Activated CD8-positive, alpha-beta memory T cell treated with anti-CD3 and anti-CD28 coated beads for 1 hour (primary cell): ENCODE results near the gene RAPGEF3.

ENCODE experiments used
- DNase-seq, 2 donors: peaks; one replicate each; pipeline ENCODE4 v3.0.0-alpha.2; 2020; ENCODE audit warnings: low read depth in 1 of 2; ENCODE audit errors: extremely low read depth in 1 of 2

Gene RAPGEF3, protein sequence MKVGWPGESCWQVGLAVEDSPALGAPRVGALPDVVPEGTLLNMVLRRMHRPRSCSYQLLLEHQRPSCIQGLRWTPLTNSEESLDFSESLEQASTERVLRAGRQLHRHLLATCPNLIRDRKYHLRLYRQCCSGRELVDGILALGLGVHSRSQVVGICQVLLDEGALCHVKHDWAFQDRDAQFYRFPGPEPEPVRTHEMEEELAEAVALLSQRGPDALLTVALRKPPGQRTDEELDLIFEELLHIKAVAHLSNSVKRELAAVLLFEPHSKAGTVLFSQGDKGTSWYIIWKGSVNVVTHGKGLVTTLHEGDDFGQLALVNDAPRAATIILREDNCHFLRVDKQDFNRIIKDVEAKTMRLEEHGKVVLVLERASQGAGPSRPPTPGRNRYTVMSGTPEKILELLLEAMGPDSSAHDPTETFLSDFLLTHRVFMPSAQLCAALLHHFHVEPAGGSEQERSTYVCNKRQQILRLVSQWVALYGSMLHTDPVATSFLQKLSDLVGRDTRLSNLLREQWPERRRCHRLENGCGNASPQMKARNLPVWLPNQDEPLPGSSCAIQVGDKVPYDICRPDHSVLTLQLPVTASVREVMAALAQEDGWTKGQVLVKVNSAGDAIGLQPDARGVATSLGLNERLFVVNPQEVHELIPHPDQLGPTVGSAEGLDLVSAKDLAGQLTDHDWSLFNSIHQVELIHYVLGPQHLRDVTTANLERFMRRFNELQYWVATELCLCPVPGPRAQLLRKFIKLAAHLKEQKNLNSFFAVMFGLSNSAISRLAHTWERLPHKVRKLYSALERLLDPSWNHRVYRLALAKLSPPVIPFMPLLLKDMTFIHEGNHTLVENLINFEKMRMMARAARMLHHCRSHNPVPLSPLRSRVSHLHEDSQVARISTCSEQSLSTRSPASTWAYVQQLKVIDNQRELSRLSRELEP

DNA sequence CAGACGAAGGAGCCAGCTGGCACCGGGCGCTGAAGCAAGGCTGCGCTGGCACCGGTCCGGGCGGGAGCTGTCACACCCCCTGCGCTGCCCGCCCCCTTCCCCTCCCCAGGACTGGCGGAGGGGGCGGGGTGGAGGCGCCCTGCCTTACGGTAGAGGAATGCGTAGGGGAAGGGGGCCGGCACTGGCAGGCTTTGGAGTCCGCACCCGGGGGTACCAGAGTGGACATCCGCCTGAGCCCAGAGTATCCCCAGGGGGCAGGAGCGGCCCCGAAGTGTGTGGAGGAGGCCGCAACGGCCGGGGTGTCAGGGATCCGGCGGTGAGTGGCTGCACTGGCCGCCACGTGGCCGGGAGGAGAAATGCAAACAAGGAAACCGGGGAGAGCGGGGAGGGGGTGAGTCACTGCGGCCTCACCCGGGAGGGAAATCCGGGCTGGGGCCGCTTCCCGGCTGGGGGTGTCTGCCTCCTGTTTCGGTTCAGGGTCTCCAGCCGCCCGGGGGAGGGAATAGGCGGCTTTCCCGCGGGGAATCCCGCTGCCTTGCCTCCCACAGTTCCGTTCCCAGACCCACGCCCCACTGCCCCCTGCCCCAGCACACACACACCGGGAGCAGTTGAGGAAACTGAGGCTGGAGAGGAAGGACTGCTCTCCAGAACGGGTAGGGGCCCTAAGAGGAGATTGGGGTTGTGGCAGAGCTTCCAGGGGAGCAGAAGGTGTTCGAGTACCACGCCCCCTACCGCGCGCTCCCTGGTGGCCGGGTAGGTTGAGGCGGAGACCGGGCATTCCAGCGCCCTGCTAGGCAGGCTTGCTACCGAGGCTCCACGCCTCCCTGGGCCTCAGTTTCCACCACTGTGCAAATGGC lies at the start of gene RAPGEF3:
Gene RAPGEF3, minus strand, starts transcription at position 47 of the 857 bp plus-strand sequence. CDS start 324 bp downstream, outside the sequence.
- peak in 1 of 2 donors; percentile 55 for DNase-seq

DNA sequence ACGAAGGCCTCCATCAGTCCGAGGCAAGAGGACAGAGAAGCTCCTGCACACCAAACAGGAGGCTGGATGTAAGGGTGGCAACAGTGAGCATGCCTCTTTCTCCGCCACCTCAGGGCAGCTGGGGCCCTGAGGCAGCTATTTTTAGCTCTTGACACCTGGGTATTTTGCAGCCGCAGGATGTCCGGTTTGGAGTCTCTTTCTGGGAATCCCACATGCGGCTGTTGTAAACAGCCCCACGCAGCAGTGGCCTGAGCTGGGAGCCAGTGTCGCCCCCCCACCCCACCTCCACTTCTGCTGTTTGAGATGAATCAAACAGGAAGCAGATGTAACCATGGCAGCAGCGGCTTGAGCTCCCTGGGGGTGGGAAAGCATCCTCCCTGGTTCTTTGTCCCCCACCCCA lies 49.4 kb upstream of the RAPGEF3 start:
- DNase-seq = peak in 1 of 2 donors; percentile 62

DNA sequence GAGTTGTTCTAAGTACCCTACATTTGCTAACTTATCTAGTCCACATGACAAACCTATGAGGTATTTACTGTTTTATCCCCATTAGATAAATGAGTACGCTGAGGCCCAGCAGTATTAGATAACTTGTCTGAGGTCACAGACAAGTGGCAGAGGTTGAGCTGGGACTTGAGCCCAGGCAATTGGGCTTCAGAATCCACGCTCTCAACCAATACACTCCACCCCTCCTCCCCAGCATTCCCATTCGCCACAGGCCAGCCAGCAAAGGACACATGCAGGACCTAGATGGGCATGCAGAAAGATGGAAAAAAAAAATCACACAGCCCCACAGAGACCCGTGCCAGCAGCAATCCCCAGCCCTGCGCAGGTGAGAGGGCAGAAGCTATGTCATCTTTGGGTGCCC lies 48.7 kb upstream of the RAPGEF3 start:
- no peak for DNase-seq

DNA sequence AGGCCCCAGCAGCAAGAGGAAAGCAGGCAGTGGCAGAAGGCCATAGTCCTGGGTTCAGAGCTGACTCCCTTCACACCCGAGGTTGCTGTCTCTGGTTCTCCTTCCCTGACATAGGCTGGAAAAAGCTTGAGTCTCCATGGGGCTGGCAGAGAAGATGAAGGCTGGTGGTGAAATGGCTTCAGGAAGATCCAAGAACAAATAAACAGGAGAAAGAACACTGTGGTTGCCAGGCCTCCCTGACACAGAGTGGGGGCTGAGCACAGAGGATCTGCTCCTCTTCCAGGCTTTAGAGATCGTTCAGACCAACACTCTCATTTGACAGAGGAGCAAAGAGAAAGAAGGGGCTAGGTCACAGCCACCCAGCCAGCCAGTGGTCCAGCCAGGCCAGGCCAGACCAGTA lies 46.7 kb upstream of the RAPGEF3 start:
- DNase-seq = no peak

DNA sequence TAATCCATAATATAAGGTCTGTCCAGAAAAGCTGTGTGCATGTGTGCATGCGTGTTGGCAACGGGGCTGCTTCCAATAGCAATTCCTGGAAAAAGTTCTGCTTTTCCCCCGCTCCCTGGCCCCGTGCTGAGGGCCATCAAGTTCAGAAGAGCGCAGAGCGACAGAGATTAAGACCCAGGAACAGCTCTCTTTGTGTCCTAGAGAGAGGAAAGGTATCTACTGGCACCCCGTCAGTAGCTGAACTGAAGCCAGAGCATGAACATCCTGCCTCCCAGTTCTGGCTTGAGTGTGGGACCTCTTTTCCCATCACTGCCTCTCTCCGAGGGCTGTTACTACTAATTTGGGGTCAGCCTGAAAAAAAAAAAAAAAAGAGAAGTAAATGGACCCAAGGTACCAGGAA lies 45.5 kb upstream of the RAPGEF3 start:
- DNase-seq = no peak

DNA sequence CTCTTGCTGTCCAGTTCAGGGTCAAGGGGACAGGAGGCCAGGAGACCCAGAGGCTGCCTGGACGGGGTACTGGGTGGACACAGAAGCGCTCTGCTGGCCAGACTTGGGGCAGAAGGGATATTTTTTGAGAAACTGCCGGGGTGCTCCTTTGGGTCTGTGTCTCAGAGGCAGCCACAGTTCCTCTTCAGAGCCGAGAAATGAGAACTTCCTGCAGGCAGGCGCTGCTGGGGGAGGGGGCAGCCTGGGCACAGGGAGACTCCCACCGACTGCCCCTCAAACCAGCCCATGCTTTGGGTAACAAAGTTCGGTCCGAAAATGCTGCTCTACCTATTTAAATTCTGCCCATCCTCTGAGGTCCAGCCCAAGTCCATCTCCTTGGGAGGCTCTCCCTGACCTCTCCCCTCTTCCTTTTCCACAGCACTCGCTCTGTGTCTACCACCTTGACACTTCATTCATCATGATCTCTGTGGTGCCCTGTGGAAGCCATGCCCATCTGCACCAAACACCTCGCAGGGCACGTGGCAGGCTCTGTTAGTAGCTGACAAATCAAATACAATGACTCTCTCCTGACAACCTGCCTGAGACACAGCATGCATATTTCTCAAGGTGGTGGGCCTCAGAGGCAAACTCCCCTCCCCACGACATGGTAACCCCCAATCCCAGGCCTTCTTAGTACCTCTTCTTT lies 44.7 kb upstream of the RAPGEF3 start:
- DNase-seq = no peak

DNA sequence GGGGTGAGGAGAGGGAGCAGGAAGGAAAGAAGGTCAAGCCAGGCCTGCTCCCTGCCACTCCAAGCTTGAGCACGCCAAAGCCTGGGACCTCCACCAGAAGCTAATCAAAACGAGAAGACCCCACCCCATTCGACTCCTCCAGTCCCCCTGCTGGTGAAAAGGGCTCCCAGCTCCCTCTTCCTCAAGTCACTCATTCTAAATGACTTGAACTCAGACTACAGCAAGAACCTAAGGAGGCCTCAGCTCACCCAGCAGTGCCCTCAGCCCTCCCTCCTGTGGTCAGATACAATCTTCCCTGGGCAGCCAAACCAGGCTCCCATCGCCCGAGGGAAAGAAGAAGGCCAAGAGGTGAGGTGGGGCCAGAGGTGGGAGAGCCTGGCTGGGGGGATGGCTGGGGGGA lies 43.6 kb upstream of the RAPGEF3 start:
- no peak for DNase-seq

DNA sequence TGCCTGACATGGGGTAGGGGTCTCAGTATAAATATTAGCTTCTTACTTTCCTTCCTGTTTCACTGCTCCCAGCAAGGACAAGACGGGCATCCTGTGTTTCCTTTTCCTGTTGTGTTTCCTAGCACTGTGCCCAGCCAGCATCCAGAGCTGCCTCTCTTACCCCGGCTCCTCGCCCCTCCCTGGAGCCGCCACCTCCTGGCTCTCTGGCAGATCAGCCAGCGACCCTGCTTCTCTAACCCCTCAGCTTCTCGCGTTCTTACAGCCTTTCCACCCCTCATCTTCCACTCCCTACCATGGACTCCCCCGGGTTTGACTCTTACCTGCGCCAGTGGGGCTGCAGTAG lies 43.2 kb upstream of the RAPGEF3 start:
- no peak for DNase-seq

DNA sequence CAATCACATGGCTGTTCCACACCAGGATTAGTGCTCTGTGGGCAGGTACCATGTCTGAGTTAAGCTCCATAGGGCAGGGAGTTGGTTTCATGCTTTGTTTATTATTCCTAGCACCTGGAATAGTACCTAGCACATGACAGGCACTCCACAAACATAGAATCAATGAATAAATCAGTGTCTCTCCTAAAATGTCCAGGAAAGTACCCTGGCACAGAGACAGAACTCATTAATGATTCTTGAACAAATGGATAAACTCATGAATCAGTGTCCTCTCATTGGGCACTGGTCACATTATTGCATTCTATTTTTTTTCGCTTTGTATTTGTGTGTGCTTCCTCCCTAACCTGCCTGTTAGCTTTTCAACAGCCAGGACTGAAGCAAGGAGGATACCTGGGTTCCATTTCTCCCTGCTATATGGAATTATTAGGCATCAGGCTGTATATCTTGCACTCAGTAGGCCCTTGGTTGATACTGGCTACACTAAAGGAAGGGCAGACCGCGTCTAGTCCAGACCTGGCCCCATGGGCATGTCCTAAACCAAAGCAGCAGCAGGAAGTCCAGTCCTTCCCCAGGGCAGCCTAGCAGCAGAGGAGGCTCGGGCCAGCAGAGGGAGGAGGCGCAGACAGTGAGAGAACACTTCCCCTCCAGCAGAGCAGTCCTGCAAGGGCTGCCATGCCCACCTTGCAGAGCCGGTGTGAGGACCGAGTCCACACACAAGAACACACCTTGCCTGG lies 42.7 kb upstream of the RAPGEF3 start:
- no peak for DNase-seq

DNA sequence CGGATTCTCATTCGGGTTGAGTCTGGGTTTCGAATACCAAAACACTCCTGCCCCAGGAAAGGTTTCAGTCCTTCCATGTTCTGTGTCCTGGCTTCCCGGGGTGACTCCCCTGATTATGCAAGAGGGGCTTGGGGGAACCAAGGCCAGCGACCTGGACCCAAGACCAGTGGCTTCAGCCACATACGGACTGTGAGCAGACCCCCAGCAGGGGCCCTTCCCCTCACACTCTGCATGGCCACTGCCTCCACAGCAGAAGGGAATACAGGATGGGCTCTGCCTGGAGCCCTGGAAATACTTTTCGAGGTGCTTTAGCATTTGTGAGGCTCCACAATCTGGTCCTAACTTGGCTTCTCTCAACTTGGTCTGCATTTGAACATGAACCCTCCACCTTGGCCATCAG lies 41.9 kb upstream of the RAPGEF3 start:
- DNase-seq = no peak

DNA sequence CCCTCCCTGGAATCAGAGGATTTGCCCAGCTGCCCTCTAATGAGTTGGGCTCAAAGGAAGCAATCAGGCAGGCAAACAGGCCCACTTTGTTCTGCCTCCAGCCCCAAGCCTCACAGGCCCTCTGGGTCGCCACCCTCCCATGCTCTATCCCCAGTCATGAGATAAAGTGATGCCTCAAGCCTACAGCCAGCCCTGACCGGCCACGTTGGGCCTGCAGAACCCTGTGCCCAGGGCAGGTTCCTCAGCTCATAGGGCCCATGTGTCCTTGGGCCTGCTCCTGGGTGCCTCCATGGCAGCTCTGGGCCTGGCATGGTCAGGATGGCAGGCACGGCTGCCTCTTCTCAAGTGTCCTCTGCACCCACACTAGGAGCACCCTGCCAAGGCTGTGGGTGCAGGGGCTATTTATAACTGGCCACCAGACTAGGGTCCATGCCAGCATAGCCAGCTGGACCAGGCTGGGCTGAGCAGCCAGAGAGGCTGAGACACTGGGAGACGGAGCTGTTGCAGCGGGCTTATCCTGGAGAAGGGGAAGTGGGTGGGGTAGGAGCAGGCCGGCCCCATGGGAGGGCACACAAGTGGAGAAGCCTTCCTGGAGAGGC lies 40.8 kb upstream of the RAPGEF3 start:
- no peak for DNase-seq

DNA sequence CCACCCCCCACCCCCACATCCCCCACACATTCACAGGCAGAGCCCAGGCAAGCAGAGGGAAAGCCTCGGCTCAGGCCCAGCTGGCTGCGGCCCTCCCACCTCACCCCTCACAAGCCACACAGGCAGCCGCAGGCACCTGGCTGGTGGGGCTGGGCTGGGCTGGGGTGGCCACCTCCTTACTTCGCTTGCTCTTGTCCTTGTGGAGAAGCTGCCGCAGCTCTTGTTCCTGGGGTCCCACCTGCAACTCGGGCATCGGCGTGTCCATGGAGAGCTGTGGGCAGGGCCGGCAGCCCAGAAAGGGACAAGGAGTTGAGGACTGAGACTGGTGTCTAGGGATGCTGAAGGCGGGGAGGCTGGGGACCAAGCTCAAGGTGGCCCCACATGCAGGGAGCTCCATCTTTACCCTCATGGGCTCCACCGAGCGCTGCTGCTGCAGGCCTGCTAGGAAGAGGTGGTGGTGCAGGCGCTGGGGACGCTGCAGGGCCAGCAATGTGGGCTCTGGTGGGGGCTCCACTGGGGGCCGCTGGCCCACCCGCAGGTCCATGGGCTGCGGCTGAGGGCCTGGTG lies 39.8 kb upstream of the RAPGEF3 start:
- DNase-seq = no peak

DNA sequence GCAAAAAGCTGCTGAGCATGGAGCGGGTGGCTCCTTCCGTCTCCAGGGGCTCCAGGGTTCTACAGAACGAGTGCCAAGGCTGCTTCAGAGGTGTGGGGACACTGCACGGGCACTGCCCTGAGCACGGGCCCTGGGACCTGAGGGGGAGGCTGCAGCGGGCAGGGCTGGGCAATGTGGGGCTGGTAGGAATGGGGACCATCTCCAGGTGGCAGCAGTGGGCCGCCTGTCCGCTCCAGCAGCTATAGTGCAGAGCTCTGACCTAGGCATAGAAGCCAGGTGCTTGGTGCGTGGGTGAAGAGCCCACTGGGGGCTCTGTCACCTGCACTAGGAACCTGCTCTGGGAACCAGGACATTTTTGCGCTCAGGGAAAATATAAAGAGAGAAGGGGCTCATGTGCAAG lies 38.8 kb upstream of the RAPGEF3 start:
- no peak for DNase-seq

DNA sequence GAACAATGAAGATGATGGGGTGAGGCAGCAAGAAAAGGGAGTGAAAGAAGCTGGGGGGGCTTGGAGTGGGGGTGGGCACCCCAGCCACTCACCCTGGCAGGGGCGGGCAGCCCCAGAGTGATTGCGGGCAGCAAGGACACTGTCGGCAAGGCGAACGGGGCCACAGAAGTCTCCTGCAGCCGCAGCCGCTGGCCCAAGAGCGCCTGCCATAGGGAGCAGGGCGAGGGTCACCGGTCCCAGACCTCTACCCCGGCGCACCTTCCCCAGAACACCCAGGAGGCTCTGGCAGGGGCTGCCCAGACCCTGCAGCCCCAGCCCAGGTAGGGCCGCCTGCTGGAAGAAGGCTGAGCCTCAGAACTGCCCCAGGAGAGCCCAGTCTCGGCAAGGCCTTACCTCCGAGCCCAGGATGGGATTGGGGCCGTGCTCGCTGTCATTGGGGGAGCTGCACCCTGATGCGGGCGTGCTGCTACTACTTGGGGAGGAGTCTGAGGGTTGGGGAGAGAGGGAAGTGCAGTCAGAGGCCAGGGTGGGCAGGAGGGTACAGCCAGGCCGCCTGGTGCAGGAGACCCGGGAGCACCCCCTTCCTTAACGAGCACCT lies 37.2 kb upstream of the RAPGEF3 start:
- DNase-seq = no peak

DNA sequence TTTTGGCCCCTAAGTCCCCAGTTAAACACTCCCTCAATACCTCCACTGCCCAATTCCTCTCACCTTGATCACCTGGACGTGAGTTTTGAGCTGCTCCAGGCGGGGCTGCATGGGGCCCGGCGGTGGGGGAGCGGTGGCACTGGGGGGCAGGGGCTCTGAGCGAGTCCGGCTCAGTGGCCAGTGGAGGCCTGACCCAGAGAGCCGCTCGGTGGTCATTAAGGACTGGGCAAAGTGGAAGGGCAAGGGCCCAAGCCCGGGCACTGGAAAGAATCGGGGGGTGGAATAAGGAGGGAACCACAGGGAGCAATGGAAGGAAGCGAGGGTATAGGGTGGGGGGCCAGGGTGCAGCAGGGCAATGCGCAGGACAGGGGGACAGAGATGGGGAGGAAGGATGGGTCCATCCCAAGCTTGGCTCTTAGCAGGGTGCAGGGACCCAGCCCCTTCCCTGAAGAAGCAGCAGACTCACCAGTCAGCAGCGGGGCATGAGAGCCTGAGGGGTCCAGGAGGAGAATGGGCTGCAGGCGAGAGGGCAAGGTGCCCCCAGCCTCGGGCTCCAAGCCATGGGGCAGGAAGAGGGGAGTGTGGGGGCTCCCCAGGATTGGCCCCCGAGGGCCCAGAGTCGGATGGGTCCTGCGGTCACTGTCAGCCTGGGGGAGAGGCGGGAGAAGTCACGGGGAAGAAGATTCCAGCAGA lies 36.6 kb upstream of the RAPGEF3 start:
- DNase-seq = no peak

DNA sequence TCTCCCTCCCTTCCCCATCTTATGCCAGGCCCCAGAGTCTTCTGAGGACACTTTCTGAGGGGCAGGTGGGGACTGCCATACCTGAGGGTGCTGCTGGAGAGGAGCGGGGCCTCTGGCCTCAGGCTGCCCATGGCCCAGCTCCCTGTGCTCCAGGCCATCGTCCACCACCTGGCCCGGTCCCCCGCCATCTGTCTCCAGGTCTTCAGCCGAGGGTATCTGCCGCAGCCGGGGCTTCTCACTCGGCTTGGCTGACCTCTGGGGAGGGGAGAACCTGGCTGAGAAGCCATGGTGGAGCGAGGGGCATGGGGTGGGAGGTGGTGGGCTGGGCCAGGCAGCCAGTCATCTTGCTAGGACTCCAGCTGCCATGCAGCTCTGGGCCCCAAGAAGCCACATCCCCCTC lies 36.0 kb upstream of the RAPGEF3 start:
- no peak for DNase-seq

DNA sequence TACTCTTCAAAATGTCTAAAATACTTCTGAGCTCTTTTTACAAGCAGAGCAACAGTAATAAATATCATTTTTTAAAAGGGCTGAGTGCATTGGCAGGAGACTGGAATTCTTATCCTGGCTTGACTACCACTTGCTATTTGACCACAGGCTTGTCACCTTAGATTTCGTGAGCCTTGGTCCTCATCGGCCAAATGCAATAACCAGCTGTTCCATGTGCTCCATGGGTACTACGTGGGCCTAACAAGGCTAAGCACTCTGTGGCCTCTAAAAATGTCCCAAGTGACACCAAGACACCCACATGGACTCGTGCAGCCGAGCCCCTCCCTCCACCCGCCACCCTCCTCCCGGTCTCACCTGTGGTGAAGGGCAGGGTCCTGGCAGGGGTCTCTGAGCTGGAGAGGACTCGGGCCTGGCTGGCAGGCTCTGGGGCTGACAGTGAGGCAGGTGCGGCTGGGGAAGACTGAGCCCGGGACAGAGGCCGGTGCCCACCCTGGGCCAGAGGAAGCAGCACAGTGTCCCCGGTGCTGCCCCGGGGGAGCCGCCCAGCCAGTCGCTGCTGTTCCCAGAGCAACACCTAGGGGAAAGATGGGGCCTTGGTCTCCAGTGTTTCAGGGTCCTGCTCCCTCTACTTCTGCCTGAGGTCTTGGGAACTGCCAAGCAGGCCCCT lies 34.5 kb upstream of the RAPGEF3 start:
- no peak for DNase-seq

DNA sequence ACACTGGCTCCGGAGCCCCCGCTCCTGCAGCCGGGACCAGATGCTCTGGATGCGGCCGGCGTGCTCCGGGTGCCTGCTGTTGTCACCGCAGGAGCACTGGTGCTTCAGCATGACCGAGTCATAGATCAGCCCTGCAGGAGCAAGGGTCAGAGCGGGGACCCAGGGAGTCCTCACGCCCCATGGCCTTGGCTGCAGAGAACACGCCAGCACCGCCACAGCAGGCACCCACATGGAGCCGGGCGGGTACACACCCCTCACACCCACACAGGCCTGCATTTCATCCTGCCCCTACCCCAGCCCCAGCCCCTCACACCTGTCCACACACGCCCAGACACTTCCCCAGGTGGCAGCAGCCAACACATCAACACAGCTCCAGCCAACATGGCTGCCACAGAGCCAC lies 33.2 kb upstream of the RAPGEF3 start:
- no peak for DNase-seq
